HEK293 (cell line): ENCODE measurements around the gene ARHGAP24.

ENCODE experiments used
- HIC1 ChIP-seq: fragments of 450-650 bp; formaldehyde crosslinking; IDR thresholded peaks from 2 replicates; pipeline ENCODE4 v1.5.1; 2016; ENCODE audit warnings: missing biosample characterization, missing genetic modification characterization
- HOXA7 ChIP-seq: sonication (generic); formaldehyde crosslinking; IDR thresholded peaks from 2 replicates; pipeline ENCODE4 v1.8.1; 2022; ENCODE audit warnings: missing genetic modification reagents, borderline replicate concordance
- MEIS1 ChIP-seq: sonication (generic); formaldehyde crosslinking; IDR thresholded peaks from 2 replicates; pipeline ENCODE4 v1.8.1; 2022; ENCODE audit warnings: missing genetic modification reagents, mild to moderate bottlenecking, borderline replicate concordance
- OVOL3 ChIP-seq: fragments of 450-650 bp; formaldehyde crosslinking; IDR thresholded peaks from 2 replicates; pipeline ENCODE4 v1.5.1; 2016; ENCODE audit warnings: missing biosample characterization, missing genetic modification characterization
- PRDM4 ChIP-seq: fragments of 450-650 bp; formaldehyde crosslinking; IDR thresholded peaks from 2 replicates; pipeline ENCODE4 v1.5.1; 2017; ENCODE audit warnings: missing biosample characterization, missing genetic modification characterization
- SP2 ChIP-seq: fragments of 450-650 bp; formaldehyde crosslinking; IDR thresholded peaks from 2 replicates; pipeline ENCODE4 v1.5.1; 2016; ENCODE audit warnings: missing biosample characterization, missing genetic modification characterization
- TCF7L2 ChIP-seq: IDR thresholded peaks from 2 replicates; pipeline ENCODE4 v1.6.1; 2011; ENCODE audit warnings: low read depth, mild to moderate bottlenecking, inconsistent platforms, low read length, moderate library complexity, borderline replicate concordance
- ZBTB11 ChIP-seq: fragments of 450-650 bp; formaldehyde crosslinking; conservative IDR thresholded peaks from 2 replicates; pipeline ENCODE4 v1.5.1; 2016; ENCODE audit warnings: low read depth, missing biosample characterization, missing genetic modification characterization
- ZBTB20 ChIP-seq: fragments of 450-650 bp; formaldehyde crosslinking; IDR thresholded peaks from 2 replicates; pipeline ENCODE4 v1.5.1; 2016; ENCODE audit warnings: missing biosample characterization, missing genetic modification characterization
- ZBTB21 ChIP-seq: fragments of 450-650 bp; formaldehyde crosslinking; IDR thresholded peaks from 2 replicates; pipeline ENCODE4 v1.5.1; 2017; ENCODE audit warnings: missing biosample characterization, missing genetic modification characterization
- ZBTB8A ChIP-seq: fragments of 450-650 bp; formaldehyde crosslinking; IDR thresholded peaks from 2 replicates; pipeline ENCODE4 v1.5.1; 2016; ENCODE audit warnings: missing biosample characterization, missing genetic modification characterization
- ZFP3 ChIP-seq: fragments of 450-650 bp; formaldehyde crosslinking; IDR thresholded peaks from 2 replicates; pipeline ENCODE4 v1.5.1; 2016; ENCODE audit warnings: low read depth, missing biosample characterization, missing genetic modification characterization
- ZFP69B ChIP-seq: fragments of 450-650 bp; formaldehyde crosslinking; IDR thresholded peaks from 2 replicates; pipeline ENCODE4 v1.5.1; 2016; ENCODE audit warnings: missing biosample characterization, missing genetic modification characterization
- ZNF133 ChIP-seq: fragments of 450-650 bp; formaldehyde crosslinking; IDR thresholded peaks from 2 replicates; pipeline ENCODE4 v1.5.1; 2016; ENCODE audit warnings: missing biosample characterization, missing genetic modification characterization
- ZNF138 ChIP-seq: fragments of 450-650 bp; formaldehyde crosslinking; IDR thresholded peaks from 2 replicates; pipeline ENCODE4 v1.5.1; 2016; ENCODE audit warnings: missing biosample characterization, missing genetic modification characterization, borderline replicate concordance
- ZNF174 ChIP-seq: fragments of 450-650 bp; formaldehyde crosslinking; IDR thresholded peaks from 2 replicates; pipeline ENCODE4 v1.5.0; 2017; ENCODE audit warnings: missing biosample characterization, mild to moderate bottlenecking, missing genetic modification characterization
- ZNF292 ChIP-seq: fragments of 450-650 bp; formaldehyde crosslinking; IDR thresholded peaks from 2 replicates; pipeline ENCODE4 v1.5.1; 2016; ENCODE audit warnings: low read depth, missing biosample characterization, missing genetic modification characterization, borderline replicate concordance
- ZNF354C ChIP-seq: fragments of 450-650 bp; formaldehyde crosslinking; IDR thresholded peaks from 2 replicates; pipeline ENCODE4 v1.5.1; 2016; ENCODE audit warnings: missing biosample characterization, missing genetic modification characterization, low read depth, borderline replicate concordance
- ZNF366 ChIP-seq: fragments of 450-650 bp; formaldehyde crosslinking; conservative IDR thresholded peaks from 2 replicates; pipeline ENCODE4 v1.5.1; 2016; ENCODE audit warnings: missing biosample characterization, missing genetic modification characterization
- ZNF416 ChIP-seq: fragments of 450-650 bp; formaldehyde crosslinking; IDR thresholded peaks from 2 replicates; pipeline ENCODE4 v1.5.1; 2016; ENCODE audit warnings: missing biosample characterization, missing genetic modification characterization
- ZNF433 ChIP-seq: fragments of 450-650 bp; formaldehyde crosslinking; IDR thresholded peaks from 2 replicates; pipeline ENCODE4 v1.5.1; 2016; ENCODE audit warnings: missing biosample characterization, missing genetic modification characterization, low read depth
- ZNF48 ChIP-seq: fragments of 450-650 bp; formaldehyde crosslinking; IDR thresholded peaks from 2 replicates; pipeline ENCODE4 v1.5.1; 2016; ENCODE audit warnings: missing biosample characterization, missing genetic modification characterization
- ZNF549 ChIP-seq: fragments of 450-650 bp; IDR thresholded peaks from 2 replicates; pipeline ENCODE4 v1.5.1; 2018; ENCODE audit warnings: missing biosample characterization, missing genetic modification characterization, mild to moderate bottlenecking, inconsistent platforms, moderate library complexity
- ZNF558 ChIP-seq: fragments of 450-650 bp; formaldehyde crosslinking; IDR thresholded peaks from 2 replicates; pipeline ENCODE4 v1.5.1; 2016; ENCODE audit warnings: missing biosample characterization, missing genetic modification characterization
- ZNF626 ChIP-seq: fragments of 450-650 bp; sonication (Bioruptor Pico); formaldehyde crosslinking; IDR thresholded peaks from 2 replicates; pipeline ENCODE4 v1.5.1; 2018; ENCODE audit warnings: missing biosample characterization, missing genetic modification characterization, inconsistent platforms
- ZNF677 ChIP-seq: fragments of 450-650 bp; IDR thresholded peaks from 2 replicates; pipeline ENCODE4 v1.5.0; 2018; ENCODE audit warnings: missing biosample characterization, mild to moderate bottlenecking, missing genetic modification characterization, moderate library complexity
- ZNF776 ChIP-seq: fragments of 450-650 bp; formaldehyde crosslinking; IDR thresholded peaks from 2 replicates; pipeline ENCODE4 v1.5.0; 2017; ENCODE audit warnings: missing biosample characterization, missing genetic modification characterization, borderline replicate concordance
- ZNF777 ChIP-seq: fragments of 450-650 bp; formaldehyde crosslinking; IDR thresholded peaks from 2 replicates; pipeline ENCODE4 v1.5.1; 2017; ENCODE audit warnings: missing biosample characterization, missing genetic modification characterization, borderline replicate concordance
- ZNF791 ChIP-seq: fragments of 450-650 bp; formaldehyde crosslinking; IDR thresholded peaks from 2 replicates; pipeline ENCODE4 v1.5.1; 2016; ENCODE audit warnings: missing biosample characterization, missing genetic modification characterization
- ZNF843 ChIP-seq: fragments of 450-650 bp; formaldehyde crosslinking; IDR thresholded peaks from 2 replicates; pipeline ENCODE4 v1.5.1; 2016; ENCODE audit warnings: missing biosample characterization, missing genetic modification characterization
- ZSCAN23 ChIP-seq: fragments of 450-650 bp; formaldehyde crosslinking; IDR thresholded peaks from 2 replicates; pipeline ENCODE4 v1.5.1; 2016; ENCODE audit warnings: missing biosample characterization, missing genetic modification characterization
- ZSCAN4 ChIP-seq: fragments of 450-650 bp; formaldehyde crosslinking; IDR thresholded peaks from 2 replicates; pipeline ENCODE4 v1.5.1; 2017; ENCODE audit warnings: missing biosample characterization, missing genetic modification characterization

ARHGAP24 gene

GRCh38 chr4:85474818-85475630 lies at the start of gene ARHGAP24 (continued):
- TF ChIP-seq ZNF366 (tag by site-specific recombination) (peak; percentile 78), ZNF843 (no peak), ZNF133 (no peak), ZNF677 (no peak), ZNF549 (tag by site-specific recombination) (no peak), HOXA7 (CRISPR knock-in tag) (no peak), ZBTB20 (tag by site-specific recombination) (peak; percentile 46; the same call in 1 of the 2 replicates), ZFP3 (tag by site-specific recombination) (no peak), PRDM4 (tag by site-specific recombination) (no peak), ZNF776 (no peak), TCF7L2 (peak; percentile 84), ZNF292 (tag by site-specific recombination) (no peak), ZBTB8A (tag by site-specific recombination) (peak; percentile 71), ZNF48 (tag by site-specific recombination) (no peak), MEIS1 (CRISPR knock-in tag) (no peak), ZNF558 (tag by site-specific recombination) (no peak), OVOL3 (no peak), ZNF433 (no peak), ZNF777 (tag by site-specific recombination) (no peak), SP2 (tag by site-specific recombination) (no peak; the same call in 1 of the 2 replicates), ZBTB21 (tag by site-specific recombination) (no peak), ZNF174 (tag by site-specific recombination) (no peak), ZNF354C (no peak), HIC1 (tag by site-specific recombination) (no peak), ZNF138 (tag by site-specific recombination) (no peak), ZBTB11 (tag by site-specific recombination) (peak; percentile 95), ZNF626 (tag by site-specific recombination) (no peak), ZSCAN4 (no peak), ZNF791 (tag by site-specific recombination) (no peak), ZNF416 (no peak), ZFP69B (tag by site-specific recombination) (peak; percentile 90), ZSCAN23 (tag by site-specific recombination) (no peak)
